HCT116 (cell line): ENCODE measurements around the gene RHOBTB1. TPM values are rescaled to one million over a fixed set of nuclear protein-coding genes. Genes with fewer than 3 reads are reported as not detected.

Experiments used
- ATAC-seq: fragments of 200-7000 bp; cut with Tn5 transposase; 2 replicates; pipeline ENCODE4 v1.9.1; 2020; ENCODE audit warnings: mild to moderate bottlenecking, moderate library complexity
- BruUV-seq: library from RNA; stranded (reverse); fragments of 400-500 nt; replicated peaks from 2 replicates; lab custom pipeline; 2021; lab: Mats Ljungman, UMichigan
- CTCF ChIA-PET: fragments of 300-600 bp; sonication (Branson Sonifier 250); formaldehyde crosslinking; loops from one replicate; lab custom pipeline; 2021; ENCODE audit warnings: antibody characterized with exemption; lab: Charles Lee
- POLR2A ChIA-PET: fragments of 300-600, 350-600 bp; sonication (Branson Sonifier 250); formaldehyde crosslinking; loops from one replicate; lab custom pipeline; 2021; ENCODE audit warnings: antibody characterized with exemption; lab: Charles Lee
- RAD21 ChIA-PET, 2 experiments: fragments of 300-600 bp; sonication (Branson Sonifier 250); formaldehyde crosslinking; loops; one replicate each; lab custom pipeline; 2023; ENCODE audit warnings: low total read pairs in 2 of 2; ENCODE audit not compliant: uncharacterized antibody in 2 of 2, unreplicated experiment in 2 of 2, low non-redundant PET in 1 of 2; lab: Charles Lee
- DNase-seq: peaks from one replicate; pipeline ENCODE4 v3.0.0-alpha.2; 2010; ENCODE audit warnings: low read depth, low spot score
- H2AFZ ChIP-seq: fragments of 200-600 bp; shearing (Covaris generic), sonication (generic); 2 replicates; pipeline ENCODE4 v1.6.1; 2017; ENCODE audit warnings: low read depth, mixed run types, mixed read lengths, antibody characterized with exemption, low read length; ENCODE audit not compliant: poor library complexity, severe bottlenecking
- H3K27ac ChIP-seq: 2 replicates; pipeline ENCODE4 v1.5.1; 2012; ENCODE audit warnings: low read depth, low read length
- H3K27me3 ChIP-seq: fragments of 200-600 bp; sonication (generic); 2 replicates; pipeline ENCODE4 v1.6.1; 2016; ENCODE audit warnings: mixed run types, low read length, mixed read lengths; ENCODE audit not compliant: insufficient read depth
- H3K36me3 ChIP-seq, 2 experiments: fragments of 200-500 bp in 1 of 2; fragments of 200-600 bp in 1 of 2; sonication (Bioruptor generic) in 1 of 2; sonication (generic) in 1 of 2; 2 replicates each; pipeline versions ENCODE4 v1.5.1 to v1.6.1; 2014 to 2016; ENCODE audit warnings: low read length in 2 of 2, inconsistent platforms in 1 of 2, mixed read lengths in 1 of 2, mixed run types in 1 of 2; ENCODE audit not compliant: insufficient read depth in 2 of 2, control insufficient read depth in 1 of 2
- H3K4me1 ChIP-seq, 2 experiments: fragments of 200-600 bp in 1 of 2; sonication (generic) in 1 of 2; 2 replicates each; pipeline versions ENCODE4 v1.5.1 to v1.6.1; 2012 to 2017; ENCODE audit warnings: low read length in 2 of 2, inconsistent platforms in 1 of 2, mild to moderate bottlenecking in 1 of 2, mixed read lengths in 1 of 2, mixed run types in 1 of 2, moderate library complexity in 1 of 2; ENCODE audit not compliant: insufficient read depth in 2 of 2, control insufficient read depth in 1 of 2
- H3K4me2 ChIP-seq: fragments of 200-600 bp; sonication (generic); 2 replicates; pipeline ENCODE4 v1.6.1; 2017; ENCODE audit warnings: mixed run types, low read length, mixed read lengths
- H3K4me3 ChIP-seq, 2 experiments: fragments of 200-600 bp in 1 of 2; sonication (generic) in 1 of 2; replicated peaks in 1 of 2; 2 replicates each; pipeline ENCODE4 v1.5.1; 2011 to 2016; ENCODE audit warnings: low read length in 2 of 2, control low read depth in 1 of 2, low read depth in 1 of 2, mild to moderate bottlenecking in 1 of 2, mixed read lengths in 1 of 2, mixed run types in 1 of 2
- H3K79me2 ChIP-seq: fragments of 200-600 bp; sonication (generic); 2 replicates; pipeline ENCODE4 v1.6.1; 2017; ENCODE audit warnings: mild to moderate bottlenecking, mixed run types, low read length, moderate library complexity, mixed read lengths; ENCODE audit not compliant: insufficient read depth
- H3K9ac ChIP-seq: fragments of 200-600 bp; sonication (generic); 2 replicates; pipeline ENCODE4 v1.6.1; 2016; ENCODE audit warnings: low read length, mixed read lengths
- H3K9me2 ChIP-seq: fragments of 200-600 bp; sonication (generic), shearing (Covaris generic); 2 replicates; pipeline ENCODE4 v1.6.1; 2017; ENCODE audit warnings: mixed run types, mild to moderate bottlenecking, moderate library complexity; ENCODE audit not compliant: insufficient read depth
- H3K9me3 ChIP-seq, 2 experiments: fragments of 200-500 bp in 1 of 2; fragments of 200-600 bp in 1 of 2; sonication (Bioruptor generic) in 1 of 2; sonication (generic) in 1 of 2; 2 replicates each; pipeline ENCODE4 v1.6.1; 2014 to 2017; ENCODE audit warnings: low read length in 2 of 2, mixed read lengths in 2 of 2, inconsistent platforms in 1 of 2, low read depth in 1 of 2, mild to moderate bottlenecking in 1 of 2, mixed run types in 1 of 2, moderate library complexity in 1 of 2; ENCODE audit not compliant: control insufficient read depth in 1 of 2, insufficient read depth in 1 of 2
- H4K20me1 ChIP-seq: fragments of 200-600 bp; sonication (generic), shearing (Covaris generic); 2 replicates; pipeline ENCODE4 v1.6.1; 2017; ENCODE audit warnings: mixed run types, mild to moderate bottlenecking, moderate library complexity; ENCODE audit not compliant: insufficient read depth
- CBX3 ChIP-seq: IDR thresholded peaks from 2 replicates; pipeline ENCODE4 v1.6.1; 2012; ENCODE audit warnings: low read depth
- CEBPB ChIP-seq: IDR thresholded peaks from 2 replicates; pipeline ENCODE4 v1.6.1; 2012; ENCODE audit warnings: low read depth
- EGR1 ChIP-seq: IDR thresholded peaks from 2 replicates; pipeline ENCODE4 v1.6.1; 2012; ENCODE audit warnings: low read depth
- EZH2 ChIP-seq: fragments of 200-600 bp; sonication (generic); IDR thresholded peaks from 2 replicates; pipeline ENCODE4 v1.6.1; 2017; ENCODE audit warnings: antibody characterized with exemption, mixed run types
- EZH2phosphoT487 ChIP-seq: fragments of 200-600 bp; IDR thresholded peaks from 2 replicates; pipeline ENCODE4 v1.6.1; 2018; ENCODE audit warnings: antibody characterized with exemption, borderline replicate concordance
- FOSL1 ChIP-seq: IDR thresholded peaks from 2 replicates; pipeline ENCODE4 v1.6.1; 2012; ENCODE audit warnings: low read depth
- JUND ChIP-seq: IDR thresholded peaks from 2 replicates; pipeline ENCODE4 v1.6.1; 2012
- POLR2A ChIP-seq: IDR thresholded peaks from 2 replicates; pipeline ENCODE4 v1.7.0; 2011; ENCODE audit warnings: borderline replicate concordance; ENCODE audit not compliant: insufficient read depth, insufficient read length; ENCODE audit errors: extremely low read depth
- RAD21 ChIP-seq: IDR thresholded peaks from 2 replicates; pipeline ENCODE4 v1.6.1; 2012; ENCODE audit warnings: low read depth, mild to moderate bottlenecking
- SIN3A ChIP-seq: IDR thresholded peaks from 2 replicates; pipeline ENCODE4 v1.6.1; 2012; ENCODE audit warnings: low read depth
- TCF7L2 ChIP-seq: IDR thresholded peaks from 2 replicates; pipeline ENCODE4 v1.7.0; 2011; ENCODE audit warnings: borderline replicate concordance, inconsistent platforms; ENCODE audit not compliant: insufficient read depth, insufficient read length; ENCODE audit errors: extremely low read depth
- YY1 ChIP-seq: IDR thresholded peaks from 2 replicates; pipeline ENCODE4 v1.6.1; 2011; ENCODE audit warnings: low read length, low read depth, moderate library complexity, mild to moderate bottlenecking; ENCODE audit not compliant: insufficient replicate concordance; ENCODE audit errors: extremely low read depth
- intact Hi-C: fragments of 100-400 bp; cut with micrococcal nuclease; formaldehyde crosslinking; loops from 2 replicates; pipeline ENCODE4 v1.10.0; 2022
- total RNA-seq: library from RNA; stranded (reverse); gene quantifications from one replicate; pipeline ENCODE4 v1.2.1, GENCODE V29; 2021; ENCODE audit not compliant: unreplicated experiment
- TF ChIP-seq, protein P1 (sequence below), 3 experiments: fragments of 200-600 bp in 1 of 3; sonication (generic) in 1 of 3; IDR thresholded peaks in 2 of 3; conservative IDR thresholded peaks in 1 of 3; 2 replicates each; pipeline ENCODE4 v1.5.1; 2012 to 2017; ENCODE audit warnings: low read depth in 2 of 3, low read length in 2 of 3, antibody characterized with exemption in 1 of 3, borderline replicate concordance in 1 of 3, control low read depth in 1 of 3, mild to moderate bottlenecking in 1 of 3, mixed read lengths in 1 of 3, mixed run types in 1 of 3, moderate library complexity in 1 of 3; ENCODE audit not compliant: insufficient read depth in 1 of 3
- TF ChIP-seq, protein P2 (sequence below): IDR thresholded peaks from 2 replicates; pipeline ENCODE4 v1.6.1; 2012
- TF ChIP-seq, protein P3 (sequence below): IDR thresholded peaks from 2 replicates; pipeline ENCODE4 v1.6.1; 2012; ENCODE audit warnings: low read depth
- TF ChIP-seq, protein P4 (sequence below): IDR thresholded peaks from 2 replicates; pipeline ENCODE4 v1.6.1; 2012

Gene RHOBTB1
- total RNA-seq, 1 experiment from 2014 or later, result 1.6 TPM

DNA sequence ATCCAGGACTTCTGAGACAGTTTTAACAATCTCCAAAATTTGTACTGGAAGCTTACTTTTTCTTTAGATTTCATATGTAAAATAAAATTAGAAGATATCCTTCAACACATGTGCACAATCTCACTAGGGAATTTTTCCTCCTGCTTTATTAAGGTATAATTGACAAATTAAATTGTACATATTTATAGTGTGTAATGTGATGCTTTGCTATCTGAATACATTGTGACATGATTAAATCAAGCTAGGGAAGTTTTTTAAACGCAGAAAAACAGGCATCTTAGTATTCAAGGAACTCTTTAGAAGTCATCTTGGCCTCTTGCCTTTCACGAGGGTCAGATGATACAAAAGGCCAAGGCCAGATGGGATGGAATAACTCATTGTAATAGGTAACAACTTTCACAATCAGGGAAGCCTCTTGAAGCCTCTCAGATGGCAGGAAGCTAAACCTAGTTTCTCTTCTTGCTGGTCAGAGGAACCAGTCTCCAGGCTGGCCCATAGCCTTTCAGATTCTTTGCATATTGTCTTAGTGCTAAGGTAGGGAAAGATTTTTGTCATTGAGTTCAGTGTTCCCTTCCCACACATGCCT lies 78.7 kb downstream of the RHOBTB1 start:
- RAD21 ChIA-PET, result no interaction called here
- CTCF ChIA-PET, result no interaction called here
- intact Hi-C loops, result no loop called here
- H2AFZ ChIP-seq, result no peak overlapping the region
- H3K9me3 ChIP-seq, result no peaks in the 10 kb centered on the region
- TF ChIP-seq RAD21, result no peak
- TF ChIP-seq POLR2A, result no peak
- TF ChIP-seq TCF7L2, result no peak
- no peak for TF ChIP-seq EGR1
- no TSS peak for BruUV-seq
- no peak overlapping the region for H3K9ac ChIP-seq
- ATAC-seq (no peak), DNase-seq (no peak)
- POLR2A ChIA-PET, result no interaction called here
- no peaks in the 10 kb centered on the region for H4K20me1 ChIP-seq
- no peaks in the 10 kb centered on the region for H3K36me3 ChIP-seq
- no peaks in the 10 kb centered on the region for H3K4me1 ChIP-seq
- H3K79me2 ChIP-seq, result no peaks in the 10 kb centered on the region
- H3K4me2 ChIP-seq, result no peak overlapping the region
- H3K27ac ChIP-seq, result no peak overlapping the region
- H3K9me2 ChIP-seq, result no peaks in the 10 kb centered on the region
- H3K27me3 ChIP-seq, result no peaks in the 10 kb centered on the region; the same call in 1 of the 2 replicates
- no peak overlapping the region for H3K4me3 ChIP-seq

DNA sequence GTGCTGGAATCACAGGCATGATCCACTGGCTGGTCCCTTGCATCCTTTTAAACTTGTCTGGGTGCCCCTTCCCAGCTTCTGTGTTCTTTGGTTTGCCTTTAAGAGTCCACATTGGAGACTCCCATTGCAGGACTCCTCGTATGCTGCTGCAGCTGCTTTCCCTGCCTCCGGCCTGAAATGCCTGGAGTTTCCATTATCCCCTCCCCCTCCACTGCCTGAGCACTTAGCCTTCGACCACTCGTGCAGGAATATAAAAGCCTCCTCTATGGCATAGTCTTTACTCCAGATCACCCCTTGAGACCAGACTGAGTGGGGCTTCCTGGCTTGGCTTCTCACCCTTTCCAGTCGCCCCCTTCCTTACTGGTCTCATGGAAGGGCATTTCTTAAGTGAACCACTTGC lies 80.2 kb downstream of the RHOBTB1 start:
- no peak for ATAC-seq
- Histone ChIP-seq H3K36me3 (no peaks in the 10 kb centered on the region), H3K9ac (no peak overlapping the region), H3K27me3 (no peaks in the 10 kb centered on the region; the same call in 1 of the 2 replicates), H3K4me2 (no peak overlapping the region), H3K79me2 (no peaks in the 10 kb centered on the region), H3K9me2 (no peaks in the 10 kb centered on the region), H3K9me3 (no peaks in the 10 kb centered on the region), H3K4me1 (no peaks in the 10 kb centered on the region), H4K20me1 (no peaks in the 10 kb centered on the region), H3K4me3 (no peak overlapping the region), H3K27ac (no peak overlapping the region), H2AFZ (no peak overlapping the region)
- CTCF ChIA-PET, result no interaction called here
- intact Hi-C loops, result no loop called here
- DNase-seq, result no peak
- POLR2A ChIA-PET, result no interaction called here
- RAD21 ChIA-PET, result no interaction called here
- no TSS peak for BruUV-seq
- TF ChIP-seq, protein P1, sequence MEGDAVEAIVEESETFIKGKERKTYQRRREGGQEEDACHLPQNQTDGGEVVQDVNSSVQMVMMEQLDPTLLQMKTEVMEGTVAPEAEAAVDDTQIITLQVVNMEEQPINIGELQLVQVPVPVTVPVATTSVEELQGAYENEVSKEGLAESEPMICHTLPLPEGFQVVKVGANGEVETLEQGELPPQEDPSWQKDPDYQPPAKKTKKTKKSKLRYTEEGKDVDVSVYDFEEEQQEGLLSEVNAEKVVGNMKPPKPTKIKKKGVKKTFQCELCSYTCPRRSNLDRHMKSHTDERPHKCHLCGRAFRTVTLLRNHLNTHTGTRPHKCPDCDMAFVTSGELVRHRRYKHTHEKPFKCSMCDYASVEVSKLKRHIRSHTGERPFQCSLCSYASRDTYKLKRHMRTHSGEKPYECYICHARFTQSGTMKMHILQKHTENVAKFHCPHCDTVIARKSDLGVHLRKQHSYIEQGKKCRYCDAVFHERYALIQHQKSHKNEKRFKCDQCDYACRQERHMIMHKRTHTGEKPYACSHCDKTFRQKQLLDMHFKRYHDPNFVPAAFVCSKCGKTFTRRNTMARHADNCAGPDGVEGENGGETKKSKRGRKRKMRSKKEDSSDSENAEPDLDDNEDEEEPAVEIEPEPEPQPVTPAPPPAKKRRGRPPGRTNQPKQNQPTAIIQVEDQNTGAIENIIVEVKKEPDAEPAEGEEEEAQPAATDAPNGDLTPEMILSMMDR (IDR thresholded peaks at IDR 0.05 in 2 of 3, conservative IDR thresholded peaks at IDR 0.05 in 1 of 3; ENCODE audit: borderline replicate concordance in 1 of 3, insufficient read depth in 1 of 3, low read depth in 2 of 3, low read length in 2 of 3), result no peak
- TF ChIP-seq CBX3 (no peak), SIN3A (no peak), POLR2A (no peak), EZH2phosphoT487 (no peak), YY1 (no peak), CEBPB (no peak), JUND (no peak), EZH2 (no peak), TCF7L2 (no peak), FOSL1 (no peak)
- TF ChIP-seq, protein P2, sequence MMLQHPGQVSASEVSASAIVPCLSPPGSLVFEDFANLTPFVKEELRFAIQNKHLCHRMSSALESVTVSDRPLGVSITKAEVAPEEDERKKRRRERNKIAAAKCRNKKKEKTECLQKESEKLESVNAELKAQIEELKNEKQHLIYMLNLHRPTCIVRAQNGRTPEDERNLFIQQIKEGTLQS, result no peak
- TF ChIP-seq, protein P3, sequence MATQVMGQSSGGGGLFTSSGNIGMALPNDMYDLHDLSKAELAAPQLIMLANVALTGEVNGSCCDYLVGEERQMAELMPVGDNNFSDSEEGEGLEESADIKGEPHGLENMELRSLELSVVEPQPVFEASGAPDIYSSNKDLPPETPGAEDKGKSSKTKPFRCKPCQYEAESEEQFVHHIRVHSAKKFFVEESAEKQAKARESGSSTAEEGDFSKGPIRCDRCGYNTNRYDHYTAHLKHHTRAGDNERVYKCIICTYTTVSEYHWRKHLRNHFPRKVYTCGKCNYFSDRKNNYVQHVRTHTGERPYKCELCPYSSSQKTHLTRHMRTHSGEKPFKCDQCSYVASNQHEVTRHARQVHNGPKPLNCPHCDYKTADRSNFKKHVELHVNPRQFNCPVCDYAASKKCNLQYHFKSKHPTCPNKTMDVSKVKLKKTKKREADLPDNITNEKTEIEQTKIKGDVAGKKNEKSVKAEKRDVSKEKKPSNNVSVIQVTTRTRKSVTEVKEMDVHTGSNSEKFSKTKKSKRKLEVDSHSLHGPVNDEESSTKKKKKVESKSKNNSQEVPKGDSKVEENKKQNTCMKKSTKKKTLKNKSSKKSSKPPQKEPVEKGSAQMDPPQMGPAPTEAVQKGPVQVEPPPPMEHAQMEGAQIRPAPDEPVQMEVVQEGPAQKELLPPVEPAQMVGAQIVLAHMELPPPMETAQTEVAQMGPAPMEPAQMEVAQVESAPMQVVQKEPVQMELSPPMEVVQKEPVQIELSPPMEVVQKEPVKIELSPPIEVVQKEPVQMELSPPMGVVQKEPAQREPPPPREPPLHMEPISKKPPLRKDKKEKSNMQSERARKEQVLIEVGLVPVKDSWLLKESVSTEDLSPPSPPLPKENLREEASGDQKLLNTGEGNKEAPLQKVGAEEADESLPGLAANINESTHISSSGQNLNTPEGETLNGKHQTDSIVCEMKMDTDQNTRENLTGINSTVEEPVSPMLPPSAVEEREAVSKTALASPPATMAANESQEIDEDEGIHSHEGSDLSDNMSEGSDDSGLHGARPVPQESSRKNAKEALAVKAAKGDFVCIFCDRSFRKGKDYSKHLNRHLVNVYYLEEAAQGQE, result no peak
- TF ChIP-seq, protein P4, sequence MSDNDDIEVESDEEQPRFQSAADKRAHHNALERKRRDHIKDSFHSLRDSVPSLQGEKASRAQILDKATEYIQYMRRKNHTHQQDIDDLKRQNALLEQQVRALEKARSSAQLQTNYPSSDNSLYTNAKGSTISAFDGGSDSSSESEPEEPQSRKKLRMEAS, result no peak
